Thyroid gland (tissue), 4 donors: Measurements from ENCODE around the gene CNKSR1. TPM values are rescaled to one million over a fixed set of nuclear protein-coding genes. Genes with fewer than 3 reads are reported as not detected.

Experiments
- DNase-seq, 2 donors: peaks; one replicate each; pipeline ENCODE4 v3.0.0-alpha.2; 2019
- H3K27ac ChIP-seq, 3 donors: fragments of 200-600 bp; sonication (generic); 1 replicate in 2 of 3; 2 replicates in 1 of 3; pipeline ENCODE4 v1.5.1; 2016 to 2019; ENCODE audit warnings: mild to moderate bottlenecking in 1 of 3, moderate library complexity in 1 of 3
- H3K27me3 ChIP-seq: fragments of 200-600 bp; sonication (generic); one replicate; pipeline ENCODE4 v1.5.1; 2019
- H3K36me3 ChIP-seq, 2 donors: fragments of 200-600 bp; sonication (generic); one replicate each; pipeline ENCODE4 v1.5.1; 2016 to 2019
- H3K4me1 ChIP-seq, 2 donors: fragments of 200-600 bp; sonication (generic); one replicate each; pipeline ENCODE4 v1.5.1; 2017 to 2019
- H3K4me3 ChIP-seq, 3 donors: fragments of 200-600 bp; sonication (generic); replicated peaks in 1 of 3; 1 replicate in 2 of 3; 2 replicates in 1 of 3; pipeline ENCODE4 v1.5.1; 2016; ENCODE audit warnings: mild to moderate bottlenecking in 1 of 3
- H3K9me3 ChIP-seq: fragments of 200-600 bp; sonication (generic); one replicate; pipeline ENCODE4 v1.5.1; 2017
- CTCF ChIP-seq, 6 experiments: fragments of 200-600 bp in 3 of 6; fragments of 450-650 bp in 3 of 6; sonication (generic) in 3 of 6; IDR thresholded peaks; one replicate each; pipeline ENCODE4 v1.5.1; 2016 to 2019; ENCODE audit warnings: antibody characterized with exemption in 6 of 6, mild to moderate bottlenecking in 2 of 6, inconsistent platforms in 1 of 6, moderate library complexity in 1 of 6
- POLR2A ChIP-seq, 2 donors: fragments of 450-650 bp; IDR thresholded peaks; one replicate each; pipeline ENCODE4 v1.6.1; 2017; ENCODE audit warnings: antibody characterized with exemption in 2 of 2, mild to moderate bottlenecking in 2 of 2, moderate library complexity in 1 of 2
- WGBS, 2 donors: methylation state at CpG; one replicate each; pipeline ENCODE4 v1.1.5; 2017; 5-methylcytosine and 5-hydroxymethylcytosine counted together
- intact Hi-C: fragments of 100-400 bp; cut with DNase I; formaldehyde crosslinking; loops from one replicate; pipeline ENCODE4 v1.15.1; 2023
- total RNA-seq, 4 donors: library from RNA; depleted of rRNA; stranded (reverse); fragments of >200 nt; gene quantifications; one replicate each; pipeline ENCODE4 v1.2.3, GENCODE V29; 2016

Gene CNKSR1
- total RNA-seq, 4 donors from 2014 or later = 20.0 to 81.2 (median 31.6) TPM

- Histone ChIP-seq H3K27me3 (no peaks in the 10 kb centered on the region), H3K36me3 (no peaks in the 10 kb centered on the region), H3K4me1 (no peaks in the 10 kb centered on the region), H3K4me3 (no peak overlapping the region), H3K27ac (no peak overlapping the region), H3K9me3 (no peaks in the 10 kb centered on the region)
- intact Hi-C loops = loop anchor here (10.0 kb wide), 1 partner anchor 114 kb away; no protein-coding TSS in a partner anchor
- no peak for DNase-seq
- TF ChIP-seq CTCF (IDR thresholded peaks at IDR 0.05) (no peak), POLR2A (IDR thresholded peaks at IDR 0.05) (no peak)
These were observed 28.4 kb upstream of the CNKSR1 start for GRCh38 chr1:26148887-26149286.

- no peaks in the 10 kb centered on the region for H3K36me3 ChIP-seq
- intact Hi-C loops = loop anchor here (10.0 kb wide), 1 partner anchor 259 kb away; no protein-coding TSS in a partner anchor
These were observed 23.2 kb upstream of the CNKSR1 start for GRCh38 chr1:26153966-26154532.

GRCh38 chr1:26154750-26155149, 22.5 kb upstream of the CNKSR1 start:
- TF ChIP-seq POLR2A (IDR thresholded peaks at IDR 0.05) (no peak), CTCF (IDR thresholded peaks at IDR 0.05) (no peak)
- no peaks in the 10 kb centered on the region for H3K9me3 ChIP-seq
- no peaks in the 10 kb centered on the region for H3K4me1 ChIP-seq
- H3K27me3 ChIP-seq = no peaks in the 10 kb centered on the region
- WGBS, 2 donors = 62 to 63% methylated on average over 9 of the region's 9 CpGs
- no peaks in the 10 kb centered on the region for H3K36me3 ChIP-seq
- H3K4me3 ChIP-seq = no peak overlapping the region
- peak overlapping the region in 1 of 3 donors; percentile 22 for H3K27ac ChIP-seq
- DNase-seq = no peak
- intact Hi-C loops = loop anchor here (10.0 kb wide), 1 partner anchor 260 kb away; no protein-coding TSS in a partner anchor

More at GRCh38 chr1:26153966-26154532, 23.2 kb upstream of the CNKSR1 start:
- 60 to 63% methylated on average over 5 of the region's 5 CpGs for WGBS, 2 donors
- Histone ChIP-seq H3K27me3 (no peaks in the 10 kb centered on the region), H3K4me3 (no peak overlapping the region), H3K4me1 (no peaks in the 10 kb centered on the region), H3K9me3 (no peaks in the 10 kb centered on the region), H3K27ac (no peak overlapping the region)
- no peak for DNase-seq
- TF ChIP-seq CTCF (IDR thresholded peaks at IDR 0.05) = no peak
- no peak for TF ChIP-seq POLR2A (IDR thresholded peaks at IDR 0.05)

- intact Hi-C loops = loop anchor here (10.0 kb wide), 1 partner anchor 261 kb away; no protein-coding TSS in a partner anchor
- TF ChIP-seq POLR2A (IDR thresholded peaks at IDR 0.05) (no peak), CTCF (IDR thresholded peaks at IDR 0.05) (no peak)
- WGBS, 2 donors = 67 to 75% methylated on average over 21 of the region's 21 CpGs
- Histone ChIP-seq H3K36me3 (no peaks in the 10 kb centered on the region), H3K27ac (peak overlapping the region in 2 of 3 donors; percentile 40 to 56), H3K27me3 (no peaks in the 10 kb centered on the region), H3K4me3 (no peak overlapping the region), H3K4me1 (no peaks in the 10 kb centered on the region), H3K9me3 (no peaks in the 10 kb centered on the region)
- no peak for DNase-seq
These were observed 21.7 kb upstream of the CNKSR1 start for GRCh38 chr1:26155370-26156284.
